GM23338 (cell line): ENCODE data around the gene SETMAR.

Source experiments
- CREB1 ChIP-seq: fragments of 250-450 bp; sonication (Bioruptor Pico); IDR thresholded peaks from 2 replicates; pipeline ENCODE4 v1.5.0; 2020; ENCODE audit warnings: low read depth, mild to moderate bottlenecking, moderate library complexity
- EZH2 ChIP-seq: fragments of 200-600 bp; sonication (generic); IDR thresholded peaks from one replicate; pipeline ENCODE4 v1.8.0; 2017; ENCODE audit warnings: antibody characterized with exemption, mild to moderate bottlenecking, low read depth; ENCODE audit not compliant: unreplicated experiment
- EZH2phosphoT487 ChIP-seq: fragments of 200-600 bp; sonication (generic); IDR thresholded peaks from one replicate; pipeline ENCODE4 v1.8.1; 2018; ENCODE audit warnings: antibody characterized with exemption; ENCODE audit not compliant: unreplicated experiment
- JUNB ChIP-seq: IDR thresholded peaks from one replicate; pipeline ENCODE4 v1.6.1; 2016; ENCODE audit warnings: antibody characterized with exemption; ENCODE audit not compliant: unreplicated experiment
- NANOG ChIP-seq: IDR thresholded peaks from 2 replicates; pipeline ENCODE4 v1.6.1; 2016; ENCODE audit warnings: antibody characterized with exemption, borderline replicate concordance
- POLR2AphosphoS5 ChIP-seq: IDR thresholded peaks from 2 replicates; pipeline ENCODE4 v1.6.1; 2016; ENCODE audit warnings: antibody characterized with exemption, low read depth
- STAT1 ChIP-seq: IDR thresholded peaks from one replicate; pipeline ENCODE4 v1.6.1; 2016; ENCODE audit warnings: antibody characterized with exemption; ENCODE audit not compliant: unreplicated experiment
- ZNF331 ChIP-seq: fragments of 250-450 bp; sonication (Bioruptor Pico); IDR thresholded peaks from 2 replicates; pipeline ENCODE4 v1.5.0; 2020; ENCODE audit warnings: low read depth, mild to moderate bottlenecking, moderate library complexity
- TF ChIP-seq, protein P1 (sequence below), 2 experiments: fragments of 200-600 bp in 1 of 2; sonication (generic) in 1 of 2; conservative IDR thresholded peaks; 2 replicates each; pipeline versions ENCODE4 v1.5.1 to v1.6.1; 2016 to 2017; ENCODE audit warnings: antibody characterized with exemption in 2 of 2, low read depth in 2 of 2, mild to moderate bottlenecking in 2 of 2, moderate library complexity in 1 of 2
- TF ChIP-seq, protein P2 (sequence below): IDR thresholded peaks from one replicate; pipeline ENCODE4 v1.6.1; 2018; ENCODE audit warnings: antibody characterized with exemption; ENCODE audit not compliant: unreplicated experiment
- TF ChIP-seq, protein P3 (sequence below): IDR thresholded peaks from 2 replicates; pipeline ENCODE4 v1.6.1; 2016; ENCODE audit warnings: antibody characterized with exemption

DNA sequence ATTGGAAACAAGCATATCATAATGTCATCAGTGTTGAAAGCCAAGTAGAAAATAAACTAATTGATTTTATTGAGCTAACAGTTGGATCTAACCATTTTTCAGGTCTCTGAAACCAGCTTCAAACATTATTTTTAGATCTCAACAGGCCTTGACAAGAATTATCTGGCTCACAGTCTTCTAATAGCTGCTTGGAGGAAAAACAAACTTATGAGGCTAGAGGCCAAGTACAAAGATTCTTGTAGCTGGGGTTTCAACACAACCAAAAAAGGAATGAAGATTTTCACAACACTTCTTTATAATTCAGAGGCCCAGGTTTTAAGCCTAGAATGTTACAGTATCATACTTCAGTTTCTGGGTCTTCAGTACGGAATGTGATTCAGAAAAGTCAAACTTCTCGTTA lies 3.7 kb downstream of the SETMAR start:
- TF ChIP-seq EZH2: no peak
- no peak for TF ChIP-seq EZH2phosphoT487
- TF ChIP-seq, protein P1, sequence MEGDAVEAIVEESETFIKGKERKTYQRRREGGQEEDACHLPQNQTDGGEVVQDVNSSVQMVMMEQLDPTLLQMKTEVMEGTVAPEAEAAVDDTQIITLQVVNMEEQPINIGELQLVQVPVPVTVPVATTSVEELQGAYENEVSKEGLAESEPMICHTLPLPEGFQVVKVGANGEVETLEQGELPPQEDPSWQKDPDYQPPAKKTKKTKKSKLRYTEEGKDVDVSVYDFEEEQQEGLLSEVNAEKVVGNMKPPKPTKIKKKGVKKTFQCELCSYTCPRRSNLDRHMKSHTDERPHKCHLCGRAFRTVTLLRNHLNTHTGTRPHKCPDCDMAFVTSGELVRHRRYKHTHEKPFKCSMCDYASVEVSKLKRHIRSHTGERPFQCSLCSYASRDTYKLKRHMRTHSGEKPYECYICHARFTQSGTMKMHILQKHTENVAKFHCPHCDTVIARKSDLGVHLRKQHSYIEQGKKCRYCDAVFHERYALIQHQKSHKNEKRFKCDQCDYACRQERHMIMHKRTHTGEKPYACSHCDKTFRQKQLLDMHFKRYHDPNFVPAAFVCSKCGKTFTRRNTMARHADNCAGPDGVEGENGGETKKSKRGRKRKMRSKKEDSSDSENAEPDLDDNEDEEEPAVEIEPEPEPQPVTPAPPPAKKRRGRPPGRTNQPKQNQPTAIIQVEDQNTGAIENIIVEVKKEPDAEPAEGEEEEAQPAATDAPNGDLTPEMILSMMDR (conservative IDR thresholded peaks at IDR 0.05; ENCODE audit: low read depth in 2 of 2): no peak
- TF ChIP-seq, protein P2, sequence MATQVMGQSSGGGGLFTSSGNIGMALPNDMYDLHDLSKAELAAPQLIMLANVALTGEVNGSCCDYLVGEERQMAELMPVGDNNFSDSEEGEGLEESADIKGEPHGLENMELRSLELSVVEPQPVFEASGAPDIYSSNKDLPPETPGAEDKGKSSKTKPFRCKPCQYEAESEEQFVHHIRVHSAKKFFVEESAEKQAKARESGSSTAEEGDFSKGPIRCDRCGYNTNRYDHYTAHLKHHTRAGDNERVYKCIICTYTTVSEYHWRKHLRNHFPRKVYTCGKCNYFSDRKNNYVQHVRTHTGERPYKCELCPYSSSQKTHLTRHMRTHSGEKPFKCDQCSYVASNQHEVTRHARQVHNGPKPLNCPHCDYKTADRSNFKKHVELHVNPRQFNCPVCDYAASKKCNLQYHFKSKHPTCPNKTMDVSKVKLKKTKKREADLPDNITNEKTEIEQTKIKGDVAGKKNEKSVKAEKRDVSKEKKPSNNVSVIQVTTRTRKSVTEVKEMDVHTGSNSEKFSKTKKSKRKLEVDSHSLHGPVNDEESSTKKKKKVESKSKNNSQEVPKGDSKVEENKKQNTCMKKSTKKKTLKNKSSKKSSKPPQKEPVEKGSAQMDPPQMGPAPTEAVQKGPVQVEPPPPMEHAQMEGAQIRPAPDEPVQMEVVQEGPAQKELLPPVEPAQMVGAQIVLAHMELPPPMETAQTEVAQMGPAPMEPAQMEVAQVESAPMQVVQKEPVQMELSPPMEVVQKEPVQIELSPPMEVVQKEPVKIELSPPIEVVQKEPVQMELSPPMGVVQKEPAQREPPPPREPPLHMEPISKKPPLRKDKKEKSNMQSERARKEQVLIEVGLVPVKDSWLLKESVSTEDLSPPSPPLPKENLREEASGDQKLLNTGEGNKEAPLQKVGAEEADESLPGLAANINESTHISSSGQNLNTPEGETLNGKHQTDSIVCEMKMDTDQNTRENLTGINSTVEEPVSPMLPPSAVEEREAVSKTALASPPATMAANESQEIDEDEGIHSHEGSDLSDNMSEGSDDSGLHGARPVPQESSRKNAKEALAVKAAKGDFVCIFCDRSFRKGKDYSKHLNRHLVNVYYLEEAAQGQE: no peak
- no peak for TF ChIP-seq STAT1
- no peak for TF ChIP-seq POLR2AphosphoS5
- TF ChIP-seq NANOG: no peak
- no peak for TF ChIP-seq CREB1
- TF ChIP-seq ZNF331 (CRISPR knock-in tag): no peak
- TF ChIP-seq JUNB: no peak
- TF ChIP-seq, protein P3, sequence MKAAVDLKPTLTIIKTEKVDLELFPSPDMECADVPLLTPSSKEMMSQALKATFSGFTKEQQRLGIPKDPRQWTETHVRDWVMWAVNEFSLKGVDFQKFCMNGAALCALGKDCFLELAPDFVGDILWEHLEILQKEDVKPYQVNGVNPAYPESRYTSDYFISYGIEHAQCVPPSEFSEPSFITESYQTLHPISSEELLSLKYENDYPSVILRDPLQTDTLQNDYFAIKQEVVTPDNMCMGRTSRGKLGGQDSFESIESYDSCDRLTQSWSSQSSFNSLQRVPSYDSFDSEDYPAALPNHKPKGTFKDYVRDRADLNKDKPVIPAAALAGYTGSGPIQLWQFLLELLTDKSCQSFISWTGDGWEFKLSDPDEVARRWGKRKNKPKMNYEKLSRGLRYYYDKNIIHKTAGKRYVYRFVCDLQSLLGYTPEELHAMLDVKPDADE: no peak
